HG02970 (cell line): Measurements from ENCODE around the gene FLVCR1.

Experiments
- ATAC-seq: cut with Tn5 transposase; IDR thresholded peaks from one replicate; pipeline ENCODE4 v1.9.1; 2021; ENCODE audit warnings: mild to moderate bottlenecking, moderate library complexity, moderate number of reproducible peaks; ENCODE audit not compliant: unreplicated experiment, low FRiP score

The FLVCR1 gene

GRCh38 chr1:212943393-212943710 lies 85.3 kb downstream of the FLVCR1 start:
- no peak for ATAC-seq

- no peak for ATAC-seq
These were observed 86.3 kb downstream of the FLVCR1 start for GRCh38 chr1:212944229-212944901.

GRCh38 chr1:212945056-212945455 lies 87.0 kb downstream of the FLVCR1 start:
- ATAC-seq = no peak

GRCh38 chr1:212945463-212946160 lies 87.5 kb downstream of the FLVCR1 start:
- ATAC-seq = no peak

DNA sequence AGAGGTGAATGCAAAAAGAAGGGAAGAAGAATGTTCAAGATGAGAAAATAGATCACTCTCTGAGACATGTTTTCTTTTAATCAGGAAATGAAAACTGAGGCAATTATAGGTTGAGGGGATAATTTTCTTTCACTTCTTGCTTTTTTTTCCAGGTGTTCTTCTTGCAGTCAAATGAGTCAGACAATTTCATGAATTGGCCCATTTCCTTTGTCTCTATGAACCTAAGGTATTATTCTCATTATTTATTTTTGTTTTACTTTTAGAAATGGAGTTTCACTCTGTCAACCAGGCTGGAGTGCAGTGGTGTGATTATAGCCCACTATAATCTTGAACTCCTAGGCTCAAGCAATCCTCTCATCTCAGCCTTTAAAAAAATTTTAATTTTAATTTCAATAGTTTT lies 88.8 kb downstream of the FLVCR1 start:
- ATAC-seq = no peak
